Measurements from ENCODE around the gene GABRG3. TPM values are rescaled to one million over a fixed set of nuclear protein-coding genes. Genes with fewer than 3 reads are reported as not detected.

Gene GABRG3
- total and polyA plus RNA-seq, 12 donors, result not detected

DNA sequence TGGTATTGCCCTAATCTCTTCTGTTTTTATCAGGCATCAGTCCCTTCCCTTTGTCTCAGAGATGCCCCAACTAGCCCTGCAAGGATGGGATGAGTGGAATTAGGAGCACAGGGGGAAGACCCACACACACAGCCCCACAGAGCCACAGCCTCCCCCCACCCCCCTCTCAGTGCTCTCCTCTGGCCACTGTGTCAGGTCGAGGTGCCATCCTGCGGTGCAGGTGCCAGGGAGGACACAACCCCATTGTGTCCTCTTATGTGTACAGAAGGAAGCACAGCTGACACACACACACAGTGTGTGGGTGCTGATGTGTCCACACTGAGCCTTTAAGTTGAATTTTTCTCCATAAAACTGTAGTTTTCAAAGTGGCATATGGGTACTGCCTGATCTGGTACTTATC, 593.7 kb downstream of the GABRG3 start:
- Histone ChIP-seq H3K4me1 (no peaks in the 10 kb centered on the region), H3K27ac (no peak overlapping the region), H3K4me3 (no peak overlapping the region), H3K9me3 (peaks cover 0 to 33% (median 10%) of the 10 kb centered on the region in 11 donors), H3K36me3 (no peaks in the 10 kb centered on the region), H3K27me3 (no peaks in the 10 kb centered on the region)
- intact Hi-C loops (cut with DNase I), result loop anchor here in 1 of 10 donors (10.0 kb wide), 1 partner anchor 60 kb away; no protein-coding TSS in a partner anchor
- ATAC-seq, result no peak
- TF ChIP-seq, protein P1, sequence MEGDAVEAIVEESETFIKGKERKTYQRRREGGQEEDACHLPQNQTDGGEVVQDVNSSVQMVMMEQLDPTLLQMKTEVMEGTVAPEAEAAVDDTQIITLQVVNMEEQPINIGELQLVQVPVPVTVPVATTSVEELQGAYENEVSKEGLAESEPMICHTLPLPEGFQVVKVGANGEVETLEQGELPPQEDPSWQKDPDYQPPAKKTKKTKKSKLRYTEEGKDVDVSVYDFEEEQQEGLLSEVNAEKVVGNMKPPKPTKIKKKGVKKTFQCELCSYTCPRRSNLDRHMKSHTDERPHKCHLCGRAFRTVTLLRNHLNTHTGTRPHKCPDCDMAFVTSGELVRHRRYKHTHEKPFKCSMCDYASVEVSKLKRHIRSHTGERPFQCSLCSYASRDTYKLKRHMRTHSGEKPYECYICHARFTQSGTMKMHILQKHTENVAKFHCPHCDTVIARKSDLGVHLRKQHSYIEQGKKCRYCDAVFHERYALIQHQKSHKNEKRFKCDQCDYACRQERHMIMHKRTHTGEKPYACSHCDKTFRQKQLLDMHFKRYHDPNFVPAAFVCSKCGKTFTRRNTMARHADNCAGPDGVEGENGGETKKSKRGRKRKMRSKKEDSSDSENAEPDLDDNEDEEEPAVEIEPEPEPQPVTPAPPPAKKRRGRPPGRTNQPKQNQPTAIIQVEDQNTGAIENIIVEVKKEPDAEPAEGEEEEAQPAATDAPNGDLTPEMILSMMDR (IDR thresholded peaks at IDR 0.05), result no peak
- no peak for DNase-seq
- WGBS, 2 donors, result 84 to 87% methylated on average over 2 of the region's 2 CpGs

DNA sequence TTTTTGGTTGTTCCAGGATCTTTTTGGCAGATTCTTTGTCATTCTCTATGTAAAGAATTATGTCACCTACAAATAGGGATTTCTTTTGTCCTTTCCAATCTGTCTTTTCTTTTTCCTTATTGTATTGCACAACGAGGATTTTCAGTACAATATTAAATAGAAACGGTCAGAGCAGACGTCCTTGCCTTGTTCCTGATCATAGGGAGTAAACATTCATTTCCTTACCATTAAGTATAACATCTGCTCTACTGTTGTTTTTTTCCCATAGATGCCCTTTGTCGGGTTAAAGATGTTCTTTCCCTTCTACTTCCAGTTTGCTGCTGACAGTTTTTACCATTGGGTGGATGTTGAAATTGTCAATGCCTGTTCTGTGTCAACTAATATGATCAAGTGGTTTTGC, 599.8 kb downstream of the GABRG3 start:
- Histone ChIP-seq H3K36me3 (no peaks in the 10 kb centered on the region), H3K27me3 (peaks cover 0 to 9% (median 0%) of the 10 kb centered on the region in 7 donors), H3K27ac (no peak overlapping the region), H3K4me1 (no peaks in the 10 kb centered on the region), H3K4me3 (no peak overlapping the region), H3K9me3 (peaks cover 0 to 13% (median 0%) of the 10 kb centered on the region in 11 donors)
- 47 to 52% methylated on average over 4 of the region's 4 CpGs for WGBS, 2 donors
- intact Hi-C loops (cut with DNase I), result no loop called here
- DNase-seq, result no peak
- TF ChIP-seq, protein P1 (IDR thresholded peaks at IDR 0.05), result no peak
- ATAC-seq, result no peak

DNA sequence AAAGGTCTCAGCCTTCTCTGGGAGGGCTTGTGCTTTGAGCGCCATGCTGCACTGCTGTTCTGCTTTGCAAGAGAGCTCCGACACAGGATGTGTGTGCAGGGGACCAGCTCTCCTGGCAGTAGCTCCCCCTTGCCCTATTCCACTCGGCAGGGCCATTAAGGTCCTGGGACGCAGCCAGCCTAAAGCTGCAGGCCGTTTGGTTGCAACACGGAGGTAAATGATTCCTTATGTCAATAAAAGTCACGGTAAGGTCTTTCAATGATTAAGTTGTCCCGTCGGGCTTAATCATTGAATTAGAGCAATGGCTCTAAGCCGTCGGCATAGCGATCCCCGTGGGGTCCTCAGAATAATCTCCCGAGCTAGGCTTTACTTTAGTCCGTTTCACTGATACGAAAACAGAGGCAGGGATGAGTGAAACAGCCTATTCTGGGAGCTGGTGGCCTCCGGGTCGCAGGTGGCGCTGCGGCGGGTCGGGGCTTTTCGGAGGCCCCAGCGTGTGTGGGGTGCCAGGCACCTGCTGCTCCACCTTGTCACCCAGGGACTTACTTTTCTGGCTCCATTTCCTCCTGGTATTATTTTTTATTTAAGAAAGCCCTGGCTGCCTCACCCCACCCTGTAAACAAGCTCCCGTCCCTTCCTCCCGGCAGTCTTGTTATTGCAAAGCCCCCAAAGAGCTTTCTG, 603.0 kb downstream of the GABRG3 start:
- ATAC-seq, result no peak
- peaks cover 0 to 37% (median 0%) of the 10 kb centered on the region in 11 donors for H3K9me3 ChIP-seq
- no peaks in the 10 kb centered on the region for H3K4me1 ChIP-seq
- no peaks in the 10 kb centered on the region for H3K36me3 ChIP-seq
- no peak overlapping the region for H3K4me3 ChIP-seq
- intact Hi-C loops (cut with DNase I), result no loop called here
- WGBS, 2 donors, result 76 to 81% methylated on average over 26 of the region's 26 CpGs
- H3K27ac ChIP-seq, result no peak overlapping the region
- H3K27me3 ChIP-seq, result peaks cover 0 to 9% (median 0%) of the 10 kb centered on the region in 7 donors
- TF ChIP-seq, protein P1 (IDR thresholded peaks at IDR 0.05), result no peak
- DNase-seq, result no peak

DNA sequence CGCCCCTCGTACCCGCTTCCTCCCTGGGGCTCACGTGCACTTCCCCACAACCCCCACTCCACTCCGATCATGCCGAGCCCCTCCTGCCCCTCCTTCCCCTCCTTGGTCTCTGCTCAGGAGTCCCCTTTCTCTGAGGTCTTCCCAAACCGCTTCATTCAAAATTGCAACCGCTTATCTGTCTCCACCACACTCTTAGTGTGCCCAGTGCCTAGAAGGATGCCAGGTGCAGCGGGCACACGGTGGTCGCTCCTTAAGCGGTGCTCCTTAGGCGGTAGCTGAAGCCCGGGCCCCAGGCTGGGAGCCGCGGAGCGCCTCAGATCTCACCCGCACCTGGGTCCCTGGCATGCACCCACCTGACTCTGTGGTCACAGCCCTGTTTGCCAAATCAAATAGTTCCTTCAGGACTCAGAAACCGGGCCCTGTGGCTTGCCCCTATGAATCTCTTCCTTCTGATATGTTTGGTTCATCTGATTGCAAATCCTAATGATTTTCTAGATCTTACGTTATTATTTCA, 603.6 kb downstream of the GABRG3 start:
- H3K27ac ChIP-seq, result no peak overlapping the region
- peaks cover 0 to 39% (median 0%) of the 10 kb centered on the region in 11 donors for H3K9me3 ChIP-seq
- no peaks in the 10 kb centered on the region for H3K4me1 ChIP-seq
- 87 to 89% methylated on average over 20 of the region's 20 CpGs for WGBS, 2 donors
- intact Hi-C loops (cut with DNase I), result no loop called here
- ATAC-seq, result no peak
- H3K4me3 ChIP-seq, result no peak overlapping the region
- peaks cover 0 to 9% (median 0%) of the 10 kb centered on the region in 7 donors for H3K27me3 ChIP-seq
- TF ChIP-seq, protein P1 (IDR thresholded peaks at IDR 0.05), result no peak
- DNase-seq, result no peak
- H3K36me3 ChIP-seq, result no peaks in the 10 kb centered on the region
